Mononuclear cell (primary cell): ENCODE results near the gene PRCP. TPM values are rescaled to one million over a fixed set of nuclear protein-coding genes. Genes with fewer than 3 reads are reported as not detected.
A peak's percentile ranks its signal among the peaks of the same experiment; 100 is the strongest.
"Not testable (repeated sequence)": the region's sequence is repeated elsewhere in the genome, so short reads cannot be mapped to it uniquely, and the experiment has no call there.

ENCODE experiments used
- H3K27me3 ChIP-seq: 2 replicates; pipeline ENCODE4 v1.6.0; 2011; ENCODE audit warnings: low read length, control low read depth; ENCODE audit not compliant: insufficient read depth
- H3K4me1 ChIP-seq: 2 replicates; pipeline ENCODE4 v1.5.1; 2011; ENCODE audit warnings: mild to moderate bottlenecking, low read length, control low read depth; ENCODE audit not compliant: insufficient read depth
- H3K4me3 ChIP-seq: 2 replicates; pipeline ENCODE4 v1.5.1; 2011; ENCODE audit warnings: mild to moderate bottlenecking, low read length, moderate library complexity
- H3K9me3 ChIP-seq: 2 replicates; pipeline ENCODE4 v1.5.1; 2011; ENCODE audit warnings: low read depth, mild to moderate bottlenecking, control low read depth, low read length
- total RNA-seq: library from RNA; depleted of rRNA; stranded (reverse); fragments of >200 nt; gene quantifications from one replicate; pipeline ENCODE4 v1.2.3, GENCODE V29; 2012

The PRCP gene
- 46.7 TPM for total RNA-seq

- Histone ChIP-seq H3K4me3 (peak within 1 kb of the TSS; percentile 55), H3K9me3 (no peaks in the 10 kb centered on the region), H3K27me3 (no peaks in the 10 kb centered on the region), H3K4me1 (peaks cover 50% of the 10 kb centered on the region)
Observed at GRCh38 chr11:82900277-82901164, at the start of gene PRCP. Gene PRCP (minus strand): TSS chr11:82900430. CDS start chr11:82900402, 28 bp downstream.

- no peaks in the 10 kb centered on the region for H3K27me3 ChIP-seq
Observed at GRCh38 chr11:82949352-82949751, 49.1 kb upstream of the PRCP start.

GRCh38 chr11:82945682-82946081 is 45.5 kb upstream of the PRCP start:
- Histone ChIP-seq H3K4me3 (no peak overlapping the region), H3K9me3 (no peaks in the 10 kb centered on the region), H3K27me3 (no peaks in the 10 kb centered on the region), H3K4me1 (no peaks in the 10 kb centered on the region)

More at GRCh38 chr11:82949352-82949751, 49.1 kb upstream of the PRCP start:
- no peaks in the 10 kb centered on the region for H3K4me1 ChIP-seq
- H3K9me3 ChIP-seq = peaks cover 8% of the 10 kb centered on the region
- H3K4me3 ChIP-seq = no peak overlapping the region

- not testable (repeated sequence) for H3K27me3 ChIP-seq, H3K9me3 ChIP-seq, H3K4me1 ChIP-seq, H3K4me3 ChIP-seq
Observed at GRCh38 chr11:82945041-82945440, 44.8 kb upstream of the PRCP start.

- H3K4me1 ChIP-seq = no peaks in the 10 kb centered on the region
- no peak overlapping the region for H3K4me3 ChIP-seq
- no peaks in the 10 kb centered on the region for H3K27me3 ChIP-seq
- no peaks in the 10 kb centered on the region for H3K9me3 ChIP-seq
Observed at GRCh38 chr11:82944198-82944597, 44.0 kb upstream of the PRCP start.

GRCh38 chr11:82943430-82943829 is 43.2 kb upstream of the PRCP start:
- H3K4me3 ChIP-seq, H3K4me1 ChIP-seq, H3K9me3 ChIP-seq, H3K27me3 ChIP-seq: not testable (repeated sequence)

- Histone ChIP-seq H3K9me3 (no peaks in the 10 kb centered on the region), H3K27me3 (no peaks in the 10 kb centered on the region), H3K4me1 (no peaks in the 10 kb centered on the region), H3K4me3 (no peak overlapping the region)
Observed at GRCh38 chr11:82942376-82942775, 42.1 kb upstream of the PRCP start.

- no peaks in the 10 kb centered on the region for H3K9me3 ChIP-seq
Observed at GRCh38 chr11:82939456-82939855, 39.2 kb upstream of the PRCP start.

GRCh38 chr11:82937554-82937953 is 37.3 kb upstream of the PRCP start:
- no peaks in the 10 kb centered on the region for H3K27me3 ChIP-seq
- H3K4me3 ChIP-seq = no peak overlapping the region
- H3K4me1 ChIP-seq = no peaks in the 10 kb centered on the region
- H3K9me3 ChIP-seq = no peaks in the 10 kb centered on the region

More at GRCh38 chr11:82939456-82939855, 39.2 kb upstream of the PRCP start:
- H3K4me3 ChIP-seq = no peak overlapping the region
- no peaks in the 10 kb centered on the region for H3K4me1 ChIP-seq
- H3K27me3 ChIP-seq = no peaks in the 10 kb centered on the region

- H3K4me3 ChIP-seq = no peak overlapping the region
- H3K4me1 ChIP-seq = peaks cover 9% of the 10 kb centered on the region
- no peaks in the 10 kb centered on the region for H3K27me3 ChIP-seq
- H3K9me3 ChIP-seq = no peaks in the 10 kb centered on the region
Observed at GRCh38 chr11:82936261-82936660, 36.0 kb upstream of the PRCP start.

GRCh38 chr11:82932564-82932963 is 32.3 kb upstream of the PRCP start:
- no peak overlapping the region for H3K4me3 ChIP-seq
- no peaks in the 10 kb centered on the region for H3K27me3 ChIP-seq
- H3K4me1 ChIP-seq = peaks cover 10% of the 10 kb centered on the region
- no peaks in the 10 kb centered on the region for H3K9me3 ChIP-seq

GRCh38 chr11:82930734-82931133 is 30.5 kb upstream of the PRCP start:
- no peaks in the 10 kb centered on the region for H3K27me3 ChIP-seq
- no peaks in the 10 kb centered on the region for H3K9me3 ChIP-seq
- H3K4me1 ChIP-seq = peaks cover 10% of the 10 kb centered on the region
- H3K4me3 ChIP-seq = no peak overlapping the region

GRCh38 chr11:82930229-82930628 is 30.0 kb upstream of the PRCP start:
- Histone ChIP-seq H3K9me3 (no peaks in the 10 kb centered on the region), H3K4me1 (peaks cover 10% of the 10 kb centered on the region), H3K4me3 (no peak overlapping the region), H3K27me3 (no peaks in the 10 kb centered on the region)

- Histone ChIP-seq H3K4me3 (no peak overlapping the region), H3K9me3 (no peaks in the 10 kb centered on the region), H3K27me3 (no peaks in the 10 kb centered on the region)
Observed at GRCh38 chr11:82929121-82929520, 28.9 kb upstream of the PRCP start.

GRCh38 chr11:82927264-82927880 is 27.1 kb upstream of the PRCP start:
- no peak overlapping the region for H3K4me3 ChIP-seq
- H3K4me1 ChIP-seq = peaks cover 17% of the 10 kb centered on the region
- H3K27me3 ChIP-seq = no peaks in the 10 kb centered on the region
- no peaks in the 10 kb centered on the region for H3K9me3 ChIP-seq

More at GRCh38 chr11:82929121-82929520, 28.9 kb upstream of the PRCP start:
- peaks cover 10% of the 10 kb centered on the region for H3K4me1 ChIP-seq
